OCI-LY1 (cell line): Measurements from ENCODE around the gene ARHGAP1.
A peak's percentile ranks its signal among the peaks of the same experiment; 100 is the strongest.

Experiments used
- H2AFZ ChIP-seq: fragments of 200-600 bp; sonication (generic), shearing (Covaris generic); 2 replicates; pipeline ENCODE4 v1.6.0; 2014; ENCODE audit warnings: antibody characterized with exemption, mild to moderate bottlenecking, low read length
- H3F3A ChIP-seq: fragments of 200-600 bp; sonication (generic), shearing (Covaris generic); 2 replicates; pipeline ENCODE4 v1.6.0; 2014; ENCODE audit warnings: mild to moderate bottlenecking, antibody characterized with exemption, low read length, moderate library complexity; ENCODE audit not compliant: insufficient read depth
- H3K27ac ChIP-seq: fragments of 200-600 bp; sonication (generic); 2 replicates; pipeline ENCODE4 v1.5.1; 2014; ENCODE audit warnings: low read length, mixed run types, mild to moderate bottlenecking, low read depth; ENCODE audit not compliant: poor library complexity, severe bottlenecking
- H3K27me3 ChIP-seq: fragments of 200-600 bp; sonication (generic); 2 replicates; pipeline ENCODE4 v1.6.0; 2014; ENCODE audit warnings: antibody characterized with exemption, mild to moderate bottlenecking, low read length, moderate library complexity; ENCODE audit not compliant: insufficient read depth
- H3K36me3 ChIP-seq: fragments of 200-600 bp; sonication (generic); 2 replicates; pipeline ENCODE4 v1.6.1; 2014; ENCODE audit warnings: mild to moderate bottlenecking, antibody characterized with exemption, low read length, moderate library complexity, mixed read lengths; ENCODE audit not compliant: insufficient read depth
- H3K4me1 ChIP-seq: fragments of 200-600 bp; sonication (generic); 2 replicates; pipeline ENCODE4 v1.5.1; 2014; ENCODE audit warnings: mild to moderate bottlenecking, low read length, moderate library complexity; ENCODE audit not compliant: insufficient read depth, severe bottlenecking
- H3K4me2 ChIP-seq: fragments of 200-600 bp; sonication (generic), shearing (Covaris generic); 2 replicates; pipeline ENCODE4 v1.6.1; 2014; ENCODE audit warnings: low read length
- H3K4me3 ChIP-seq: fragments of 200-600 bp; sonication (generic); 2 replicates; pipeline ENCODE4 v1.5.1; 2014; ENCODE audit warnings: low read length, low read depth, mild to moderate bottlenecking, mixed read lengths; ENCODE audit not compliant: poor library complexity, severe bottlenecking
- H3K79me2 ChIP-seq: fragments of 200-600 bp; shearing (Covaris generic); 2 replicates; pipeline ENCODE4 v1.6.1; 2016; ENCODE audit warnings: mixed run types, low read length, mixed read lengths; ENCODE audit not compliant: insufficient read depth
- H3K9ac ChIP-seq: fragments of 200-600 bp; sonication (generic), shearing (Covaris generic); 2 replicates; pipeline ENCODE4 v1.6.1; 2014; ENCODE audit warnings: mild to moderate bottlenecking, low read length, mixed read lengths
- H3K9me2 ChIP-seq: fragments of 200-600 bp; sonication (generic), shearing (Covaris generic); 2 replicates; pipeline ENCODE4 v1.6.1; 2014; ENCODE audit warnings: low read depth, mild to moderate bottlenecking, low read length, mixed read lengths
- H3K9me3 ChIP-seq: fragments of 200-600 bp; shearing (Covaris generic); 2 replicates; pipeline ENCODE4 v1.6.1; 2014; ENCODE audit warnings: low read length, mixed read lengths
- H4K20me1 ChIP-seq: fragments of 200-600 bp; sonication (generic), shearing (Covaris generic); 2 replicates; pipeline ENCODE4 v1.6.0; 2016; ENCODE audit warnings: mild to moderate bottlenecking, low read length; ENCODE audit not compliant: insufficient read depth
- EZH2 ChIP-seq: fragments of 200-600 bp; sonication (generic), shearing (Covaris generic); IDR thresholded peaks from 2 replicates; pipeline ENCODE4 v1.8.0; 2017; ENCODE audit warnings: borderline replicate concordance, mixed run types, mild to moderate bottlenecking, antibody characterized with exemption, low read length, moderate library complexity, mixed read lengths
- TF ChIP-seq, protein P1 (sequence below): fragments of 200-600 bp; sonication (generic), shearing (Covaris generic); IDR thresholded peaks from 2 replicates; pipeline ENCODE4 v1.5.1; 2017; ENCODE audit warnings: mild to moderate bottlenecking, antibody characterized with exemption, low read length, moderate library complexity, mixed read lengths

Gene ARHGAP1

DNA sequence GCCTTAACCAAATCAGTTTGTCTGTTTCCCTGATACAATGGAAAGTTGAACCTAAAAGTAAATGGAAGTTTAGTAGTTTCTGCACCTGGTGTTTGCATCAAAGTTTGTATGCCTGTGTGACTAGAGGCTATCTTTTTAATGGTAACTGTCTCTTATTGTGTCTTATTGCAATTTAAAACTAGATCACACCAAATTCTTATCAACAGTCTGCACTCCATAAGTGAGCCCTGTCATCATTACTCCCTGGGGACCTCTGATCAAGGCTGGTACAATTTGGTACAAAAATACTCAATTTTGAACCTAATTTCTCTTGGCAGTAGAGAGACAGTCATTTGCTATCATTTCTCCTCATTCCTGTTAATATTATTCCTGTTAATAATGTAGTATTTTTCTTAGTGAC lies 38.1 kb downstream of the ARHGAP1 start:
- Histone ChIP-seq H3K4me2 (peak overlapping the region; percentile 21; the same call in 1 of the 2 replicates), H2AFZ (no peak overlapping the region), H3K27ac (peak overlapping the region; percentile 78), H3K27me3 (no peaks in the 10 kb centered on the region), H3K4me1 (peaks cover 34% of the 10 kb centered on the region), H3K36me3 (peaks cover 79% of the 10 kb centered on the region; the same call in 1 of the 2 replicates), H4K20me1 (no peaks in the 10 kb centered on the region), H3K9me3 (no peaks in the 10 kb centered on the region), H3K9me2 (no peaks in the 10 kb centered on the region), H3K79me2 (no peaks in the 10 kb centered on the region), H3K9ac (peak overlapping the region; percentile 51; the same call in 1 of the 2 replicates), H3F3A (no peaks in the 10 kb centered on the region), H3K4me3 (no peak overlapping the region)
- TF ChIP-seq, protein P1, sequence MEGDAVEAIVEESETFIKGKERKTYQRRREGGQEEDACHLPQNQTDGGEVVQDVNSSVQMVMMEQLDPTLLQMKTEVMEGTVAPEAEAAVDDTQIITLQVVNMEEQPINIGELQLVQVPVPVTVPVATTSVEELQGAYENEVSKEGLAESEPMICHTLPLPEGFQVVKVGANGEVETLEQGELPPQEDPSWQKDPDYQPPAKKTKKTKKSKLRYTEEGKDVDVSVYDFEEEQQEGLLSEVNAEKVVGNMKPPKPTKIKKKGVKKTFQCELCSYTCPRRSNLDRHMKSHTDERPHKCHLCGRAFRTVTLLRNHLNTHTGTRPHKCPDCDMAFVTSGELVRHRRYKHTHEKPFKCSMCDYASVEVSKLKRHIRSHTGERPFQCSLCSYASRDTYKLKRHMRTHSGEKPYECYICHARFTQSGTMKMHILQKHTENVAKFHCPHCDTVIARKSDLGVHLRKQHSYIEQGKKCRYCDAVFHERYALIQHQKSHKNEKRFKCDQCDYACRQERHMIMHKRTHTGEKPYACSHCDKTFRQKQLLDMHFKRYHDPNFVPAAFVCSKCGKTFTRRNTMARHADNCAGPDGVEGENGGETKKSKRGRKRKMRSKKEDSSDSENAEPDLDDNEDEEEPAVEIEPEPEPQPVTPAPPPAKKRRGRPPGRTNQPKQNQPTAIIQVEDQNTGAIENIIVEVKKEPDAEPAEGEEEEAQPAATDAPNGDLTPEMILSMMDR, result no peak
- TF ChIP-seq EZH2, result no peak

DNA sequence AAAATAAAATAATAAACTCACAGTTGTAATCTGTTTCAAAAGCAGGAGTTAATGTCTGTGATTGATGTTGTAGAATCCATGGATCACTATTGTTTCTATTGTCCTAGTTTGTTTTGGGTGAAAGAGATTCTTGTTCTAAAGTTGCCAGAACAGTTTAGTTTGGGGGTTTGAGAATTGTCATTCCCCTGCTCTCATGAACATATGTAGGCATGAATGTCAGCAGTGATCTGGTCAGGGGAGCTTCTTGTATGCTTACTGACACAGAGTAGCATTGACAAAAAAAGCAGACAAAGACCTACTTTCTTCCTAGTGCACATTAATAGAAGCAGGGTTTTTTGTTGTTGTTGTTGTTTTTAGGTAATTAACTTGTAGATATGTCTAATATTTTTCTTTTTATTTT lies 38.6 kb downstream of the ARHGAP1 start:
- no peak overlapping the region for H3K4me3 ChIP-seq
- no peak overlapping the region for H2AFZ ChIP-seq
- H3K9ac ChIP-seq, result peak overlapping the region; percentile 16; the same call in 1 of the 2 replicates
- H3K9me3 ChIP-seq, result no peaks in the 10 kb centered on the region
- peaks cover 30% of the 10 kb centered on the region for H3K4me1 ChIP-seq
- H3K36me3 ChIP-seq, result peaks cover 79% of the 10 kb centered on the region; the same call in 1 of the 2 replicates
- TF ChIP-seq EZH2, result no peak
- no peaks in the 10 kb centered on the region for H3K9me2 ChIP-seq
- no peaks in the 10 kb centered on the region for H4K20me1 ChIP-seq
- H3F3A ChIP-seq, result no peaks in the 10 kb centered on the region
- H3K27ac ChIP-seq, result peak overlapping the region; percentile 78
- no peaks in the 10 kb centered on the region for H3K79me2 ChIP-seq
- H3K4me2 ChIP-seq, result no peak overlapping the region
- H3K27me3 ChIP-seq, result no peaks in the 10 kb centered on the region

DNA sequence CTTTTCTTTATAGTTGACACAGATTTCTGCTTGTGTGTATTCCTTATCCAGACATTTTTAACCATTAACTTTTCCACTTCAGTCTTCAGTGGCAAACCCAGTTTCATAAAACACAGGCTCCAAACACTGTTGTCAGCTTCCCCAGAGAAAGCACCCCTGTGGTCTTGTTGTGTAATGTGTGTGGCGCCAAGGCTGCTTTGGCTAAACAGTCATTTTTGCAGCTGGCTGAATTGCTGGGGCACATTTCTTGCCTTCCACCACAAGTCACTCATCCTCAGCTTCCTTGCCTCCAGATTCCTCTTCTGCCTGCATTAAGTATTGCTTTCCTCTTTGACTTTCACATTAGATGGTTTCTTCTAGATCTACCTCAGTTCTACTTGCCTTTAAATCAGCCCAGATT lies 40.5 kb downstream of the ARHGAP1 start:
- peak overlapping the region; percentile 55 for H3K27ac ChIP-seq

More for the DNA sequence above, 40.5 kb downstream of the ARHGAP1 start:
- no peak overlapping the region for H3K4me3 ChIP-seq
- H3F3A ChIP-seq, result no peaks in the 10 kb centered on the region
- H3K4me2 ChIP-seq, result no peak overlapping the region
- TF ChIP-seq EZH2, result no peak
- TF ChIP-seq, protein P1, result no peak
- no peak overlapping the region for H3K9ac ChIP-seq
- no peaks in the 10 kb centered on the region for H4K20me1 ChIP-seq
- H3K9me3 ChIP-seq, result no peaks in the 10 kb centered on the region
- peaks cover 73% of the 10 kb centered on the region; the same call in 1 of the 2 replicates for H3K36me3 ChIP-seq
- peaks cover 20% of the 10 kb centered on the region for H3K4me1 ChIP-seq
- H2AFZ ChIP-seq, result no peak overlapping the region
- H3K9me2 ChIP-seq, result no peaks in the 10 kb centered on the region
- no peaks in the 10 kb centered on the region for H3K79me2 ChIP-seq
- no peaks in the 10 kb centered on the region for H3K27me3 ChIP-seq
